ENCODE data around the gene RILP.

Gene RILP

DNA sequence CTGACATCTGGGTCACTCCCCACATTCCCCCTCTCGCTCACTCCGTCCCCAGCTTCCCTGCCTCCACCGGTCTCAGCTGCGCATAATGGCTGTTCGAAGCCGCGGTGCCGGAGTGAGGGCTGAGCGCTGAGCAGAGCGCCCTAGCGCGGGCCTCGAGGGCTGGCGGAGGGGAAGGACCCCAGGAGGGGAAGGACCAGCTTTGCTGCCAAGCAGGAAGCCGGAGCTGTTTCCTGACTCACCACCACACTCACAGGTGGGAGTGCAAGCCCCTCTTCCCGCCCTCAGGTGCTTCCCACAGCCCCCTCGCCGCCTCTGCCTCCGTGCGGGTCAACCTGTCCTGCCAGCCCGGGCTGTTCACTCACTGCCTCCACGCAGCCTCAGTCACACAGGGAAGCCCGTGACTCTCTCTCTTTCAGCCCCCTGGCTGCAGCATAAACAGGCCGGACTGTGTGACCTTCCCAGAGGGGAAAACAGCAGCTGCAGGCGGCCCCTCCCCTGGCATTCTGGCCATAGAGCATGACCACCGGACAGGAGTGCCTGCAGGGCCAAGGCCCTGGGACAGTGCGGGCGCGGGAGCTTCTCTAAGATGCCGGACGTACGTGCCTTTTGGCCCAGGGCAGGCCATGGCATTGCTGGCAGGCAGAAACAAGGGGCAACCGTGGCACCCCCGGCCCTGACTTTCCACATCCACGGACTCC lies 44.7 kb downstream of the RILP start:
- DNase-seq (ENCODE audit: low read depth) = no peak

GRCh38 chr17:1601571-1601970 lies 48.1 kb downstream of the RILP start:
- DNase-seq (ENCODE audit: low read depth) = no peak

GRCh38 chr17:1598399-1599095 lies 51.1 kb downstream of the RILP start:
- DNase-seq (ENCODE audit: low read depth) = no peak

DNA sequence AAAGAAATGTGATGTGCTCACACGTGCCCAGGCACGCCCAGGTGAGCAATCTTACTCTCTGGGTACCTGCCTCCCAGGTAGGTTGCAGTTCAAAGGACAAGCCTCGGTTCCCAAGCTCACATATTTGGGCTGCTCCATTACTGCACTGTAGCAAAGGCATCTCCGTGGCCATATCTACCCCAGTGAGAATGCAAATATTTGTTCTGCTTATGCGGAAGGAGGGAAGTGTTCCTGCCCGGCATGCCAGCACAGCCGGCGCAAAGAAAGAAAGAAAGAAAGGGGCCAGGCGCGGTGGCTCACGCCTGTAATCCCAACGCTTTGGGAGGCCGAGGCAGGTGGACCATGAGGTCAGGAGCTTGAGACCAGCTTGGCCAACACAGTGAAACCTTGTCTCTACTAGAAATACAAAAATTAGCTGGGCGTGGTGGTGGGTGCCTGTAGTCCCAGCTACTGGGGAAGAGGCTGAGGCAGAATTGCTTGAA lies 51.8 kb downstream of the RILP start:
- DNase-seq (ENCODE audit: low read depth) = no peak

Measured in HS-5 (cell line).